GM21515 (cell line): ENCODE results near the gene SBF1.
A peak's percentile ranks its signal among the peaks of the same experiment; 100 is the strongest.
"Not testable (repeated sequence)": the region's sequence is repeated elsewhere in the genome, so short reads cannot be mapped to it uniquely, and the experiment has no call there.

Experiments
- ATAC-seq: cut with Tn5 transposase; IDR thresholded peaks from one replicate; pipeline ENCODE4 v1.9.1; 2021; ENCODE audit not compliant: unreplicated experiment

SBF1 gene

GRCh38 chr22:50474710-50475651 is at the start of gene SBF1:
Gene SBF1, minus strand, starts transcription at chr22:50475035. Its CDS starts 195 bp downstream, at chr22:50474840.
- ATAC-seq: peak; percentile 72

GRCh38 chr22:50523806-50524675 is 49.2 kb upstream of the SBF1 start:
- ATAC-seq: no peak

GRCh38 chr22:50523458-50523805 is 48.6 kb upstream of the SBF1 start:
- no peak for ATAC-seq

- no peak for ATAC-seq
These were observed 48.1 kb upstream of the SBF1 start for GRCh38 chr22:50522806-50523438.

- no peak for ATAC-seq
These were observed 47.5 kb upstream of the SBF1 start for GRCh38 chr22:50522208-50522805.

- ATAC-seq: no peak
These were observed 46.9 kb upstream of the SBF1 start for GRCh38 chr22:50521710-50522109.

GRCh38 chr22:50520826-50521453 is 46.1 kb upstream of the SBF1 start:
- no peak for ATAC-seq

- ATAC-seq: not testable (repeated sequence)
These were observed 45.3 kb upstream of the SBF1 start for GRCh38 chr22:50520184-50520583.

GRCh38 chr22:50519151-50519550 is 44.3 kb upstream of the SBF1 start:
- ATAC-seq: no peak

GRCh38 chr22:50518606-50519005 is 43.8 kb upstream of the SBF1 start:
- ATAC-seq: no peak

GRCh38 chr22:50517495-50518260 is 42.8 kb upstream of the SBF1 start:
- ATAC-seq: no peak

- ATAC-seq: no peak
These were observed 42.1 kb upstream of the SBF1 start for GRCh38 chr22:50516891-50517290.

- no peak for ATAC-seq
These were observed 41.2 kb upstream of the SBF1 start for GRCh38 chr22:50516068-50516467.

- no peak for ATAC-seq
These were observed 38.3 kb upstream of the SBF1 start for GRCh38 chr22:50513175-50513574.

GRCh38 chr22:50508897-50509296 is 34.1 kb upstream of the SBF1 start:
- no peak for ATAC-seq

GRCh38 chr22:50507991-50508884 is 33.4 kb upstream of the SBF1 start, which contains the start of gene NCAPH2:
Gene NCAPH2, plus strand, starts transcription at chr22:50508224. Its CDS starts 114 bp downstream, at chr22:50508338.
- peak; percentile 55 for ATAC-seq

GRCh38 chr22:50507421-50507990 is 32.7 kb upstream of the SBF1 start, which contains the start of gene LMF2:
Gene LMF2, minus strand, starts transcription at chr22:50507702. Its CDS starts 27 bp downstream, at chr22:50507675.
- peak; percentile 52 for ATAC-seq
